Neural progenitor cell (in vitro differentiated cells): Measurements from ENCODE around the gene SERPINE1. TPM values are rescaled to one million over a fixed set of nuclear protein-coding genes. Genes with fewer than 3 reads are reported as not detected.
A peak's percentile ranks its signal among the peaks of the same experiment; 100 is the strongest.

Source experiments
- DNase-seq: peaks from one replicate; pipeline ENCODE4 v3.0.0-alpha.2; 2016; ENCODE audit warnings: low spot score
- H2AFZ ChIP-seq: fragments of 200-600 bp; sonication (generic); replicated peaks from 2 replicates; pipeline ENCODE4 v1.6.1; 2016; ENCODE audit warnings: antibody characterized with exemption
- H3F3A ChIP-seq: fragments of 200-600 bp; sonication (generic); 2 replicates; pipeline ENCODE4 v1.6.1; 2016; ENCODE audit warnings: antibody characterized with exemption, low read depth
- H3K27ac ChIP-seq: fragments of 200-600 bp; sonication (generic); 2 replicates; pipeline ENCODE4 v1.5.1; 2016; ENCODE audit warnings: mild to moderate bottlenecking
- H3K27me3 ChIP-seq: fragments of 200-600 bp; sonication (generic); 2 replicates; pipeline ENCODE4 v1.6.1; 2016; ENCODE audit warnings: mild to moderate bottlenecking, moderate library complexity
- H3K36me3 ChIP-seq: fragments of 200-600 bp; sonication (generic); 2 replicates; pipeline ENCODE4 v1.5.1; 2016
- H3K4me1 ChIP-seq: fragments of 200-600 bp; sonication (generic); 2 replicates; pipeline ENCODE4 v1.6.1; 2016; ENCODE audit warnings: mixed run types
- H3K4me2 ChIP-seq: fragments of 200-600 bp; sonication (generic); 2 replicates; pipeline ENCODE4 v1.6.1; 2016
- H3K4me3 ChIP-seq: fragments of 200-600 bp; sonication (generic); 2 replicates; pipeline ENCODE4 v1.5.1; 2016
- H3K79me2 ChIP-seq: fragments of 200-600 bp; sonication (generic); 2 replicates; pipeline ENCODE4 v1.6.1; 2016; ENCODE audit warnings: low read depth
- H3K9ac ChIP-seq: fragments of 200-600 bp; sonication (generic); 2 replicates; pipeline ENCODE4 v1.6.1; 2016
- H3K9me3 ChIP-seq: fragments of 200-600 bp; sonication (generic); 2 replicates; pipeline ENCODE4 v1.5.1; 2016; ENCODE audit warnings: low read depth
- H4K20me1 ChIP-seq: fragments of 200-600 bp; sonication (generic); 2 replicates; pipeline ENCODE4 v1.6.1; 2016; ENCODE audit warnings: low read depth
- H3K27ac Mint-ChIP-seq: 3 replicates; pipeline ENCODE4 v1.8.0; 2021; ENCODE audit warnings: mixed read lengths
- H3K27me3 Mint-ChIP-seq: 2 replicates; pipeline ENCODE4 v1.8.0; 2022; ENCODE audit warnings: low read depth, mild to moderate bottlenecking, inconsistent platforms, moderate library complexity, mixed read lengths; ENCODE audit not compliant: insufficient read depth
- H3K36me3 Mint-ChIP-seq: 3 replicates; pipeline ENCODE4 v1.8.0; 2021; ENCODE audit warnings: mixed read lengths
- H3K4me1 Mint-ChIP-seq: 3 replicates; pipeline ENCODE4 v1.8.0; 2021; ENCODE audit warnings: mixed read lengths
- H3K4me3 Mint-ChIP-seq: 3 replicates; pipeline ENCODE4 v1.8.0; 2021; ENCODE audit warnings: mild to moderate bottlenecking, moderate library complexity, mixed read lengths
- H3K9me3 Mint-ChIP-seq: 3 replicates; pipeline ENCODE4 v1.8.0; 2020; ENCODE audit warnings: mixed read lengths
- CTCF ChIP-seq: fragments of 200-600 bp; sonication (generic); IDR thresholded peaks from 2 replicates; pipeline ENCODE4 v1.5.1; 2017; ENCODE audit warnings: antibody characterized with exemption, mild to moderate bottlenecking
- EZH2 ChIP-seq: fragments of 200-600 bp; sonication (generic); IDR thresholded peaks from 2 replicates; pipeline ENCODE4 v1.6.1; 2017; ENCODE audit warnings: antibody characterized with exemption, mild to moderate bottlenecking, moderate library complexity
- EZH2phosphoT487 ChIP-seq: fragments of 200-600 bp; sonication (generic); IDR thresholded peaks from 2 replicates; pipeline ENCODE4 v1.6.1; 2017; ENCODE audit warnings: antibody characterized with exemption
- total RNA-seq: library from RNA; depleted of rRNA; stranded (reverse); fragments of >200 nt; gene quantifications from 2 replicates; pipeline ENCODE4 v1.2.3, GENCODE V29; 2015; ENCODE audit warnings: low replicate concordance

The SERPINE1 gene
- total RNA-seq, 1 donor from 2014 or later = not detected

- no peak for DNase-seq
- peak overlapping the region; percentile 77 for H3K4me3 ChIP-seq
- H3K27ac ChIP-seq = no peak overlapping the region
- H3K9me3 Mint-ChIP-seq = no peaks in the 10 kb centered on the region
- H3K9ac ChIP-seq = no peak overlapping the region
- peaks cover 17% of the 10 kb centered on the region for H3K4me1 Mint-ChIP-seq
- no peaks in the 10 kb centered on the region for H3K9me3 ChIP-seq
- no peaks in the 10 kb centered on the region for H3K79me2 ChIP-seq
- no peak for TF ChIP-seq EZH2
- no peak for TF ChIP-seq EZH2phosphoT487
- TF ChIP-seq CTCF = no peak
- peak overlapping the region; percentile 93 for H3K27ac Mint-ChIP-seq
- H4K20me1 ChIP-seq = no peaks in the 10 kb centered on the region
- H3K36me3 ChIP-seq = no peaks in the 10 kb centered on the region
- peak overlapping the region; percentile 97 for H3K4me2 ChIP-seq
- peaks cover 4% of the 10 kb centered on the region for H3F3A ChIP-seq
- no peaks in the 10 kb centered on the region for H3K27me3 Mint-ChIP-seq
- peaks cover 3% of the 10 kb centered on the region for H3K36me3 Mint-ChIP-seq
- H2AFZ ChIP-seq = peak overlapping the region; percentile 100
- H3K4me3 Mint-ChIP-seq = peak overlapping the region; percentile 84
- no peaks in the 10 kb centered on the region for H3K27me3 ChIP-seq
- peaks cover 9% of the 10 kb centered on the region for H3K4me1 ChIP-seq
These were observed 42.1 kb upstream of the SERPINE1 start for GRCh38 chr7:101084865-101085161.

- no peaks in the 10 kb centered on the region for H3K9me3 ChIP-seq
- Mint-ChIP-seq H3K36me3 (peaks cover 3% of the 10 kb centered on the region), H3K27me3 (no peaks in the 10 kb centered on the region), H3K4me1 (peaks cover 17% of the 10 kb centered on the region), H3K4me3 (peak within 1 kb of the TSS; percentile 84), H3K9me3 (no peaks in the 10 kb centered on the region), H3K27ac (peak within 1 kb of the TSS; percentile 93)
- no peaks in the 10 kb centered on the region for H4K20me1 ChIP-seq
- peaks cover 4% of the 10 kb centered on the region for H3F3A ChIP-seq
- no peaks in the 10 kb centered on the region for H3K36me3 ChIP-seq
- H3K4me2 ChIP-seq = peak within 1 kb of the TSS; percentile 97
- TF ChIP-seq EZH2 (no peak), EZH2phosphoT487 (no peak), CTCF (no peak)
- H3K9ac ChIP-seq = peak within 1 kb of the TSS; percentile 58
- H3K27me3 ChIP-seq = no peaks in the 10 kb centered on the region
- no peak within 1 kb of the TSS for H3K27ac ChIP-seq
- peaks cover 9% of the 10 kb centered on the region for H3K4me1 ChIP-seq
- DNase-seq = peak; percentile 71
- H3K4me3 ChIP-seq = peak within 1 kb of the TSS; percentile 77
- H2AFZ ChIP-seq = peak within 1 kb of the TSS; percentile 100
- no peaks in the 10 kb centered on the region for H3K79me2 ChIP-seq
These were observed 41.5 kb upstream of the SERPINE1 start, which contains the start of gene TRIM56 for GRCh38 chr7:101085162-101085964. Gene TRIM56, plus strand, starts transcription at chr7:101085481. Its CDS starts 1,832 bp downstream, at chr7:101087313.

GRCh38 chr7:101087334-101088068 lies 39.4 kb upstream of the SERPINE1 start:
- no peak overlapping the region for H3K9ac ChIP-seq
- no peaks in the 10 kb centered on the region for H3K36me3 ChIP-seq
- TF ChIP-seq CTCF (no peak), EZH2phosphoT487 (no peak), EZH2 (no peak)
- no peaks in the 10 kb centered on the region for H3K9me3 ChIP-seq
- H3K4me3 ChIP-seq = no peak overlapping the region
- no peaks in the 10 kb centered on the region for H4K20me1 ChIP-seq
- Mint-ChIP-seq H3K27ac (no peak overlapping the region), H3K36me3 (peaks cover 10% of the 10 kb centered on the region), H3K27me3 (peaks cover 7% of the 10 kb centered on the region), H3K4me1 (peaks cover 19% of the 10 kb centered on the region), H3K9me3 (peaks cover 6% of the 10 kb centered on the region), H3K4me3 (no peak overlapping the region)
- H3K27ac ChIP-seq = no peak overlapping the region
- H2AFZ ChIP-seq = no peak overlapping the region
- H3K27me3 ChIP-seq = no peaks in the 10 kb centered on the region
- H3K4me1 ChIP-seq = peaks cover 9% of the 10 kb centered on the region
- no peak overlapping the region for H3K4me2 ChIP-seq
- no peaks in the 10 kb centered on the region for H3K79me2 ChIP-seq
- no peak for DNase-seq
- H3F3A ChIP-seq = peaks cover 4% of the 10 kb centered on the region
